ENCODE results near the gene TBC1D5.

DNA sequence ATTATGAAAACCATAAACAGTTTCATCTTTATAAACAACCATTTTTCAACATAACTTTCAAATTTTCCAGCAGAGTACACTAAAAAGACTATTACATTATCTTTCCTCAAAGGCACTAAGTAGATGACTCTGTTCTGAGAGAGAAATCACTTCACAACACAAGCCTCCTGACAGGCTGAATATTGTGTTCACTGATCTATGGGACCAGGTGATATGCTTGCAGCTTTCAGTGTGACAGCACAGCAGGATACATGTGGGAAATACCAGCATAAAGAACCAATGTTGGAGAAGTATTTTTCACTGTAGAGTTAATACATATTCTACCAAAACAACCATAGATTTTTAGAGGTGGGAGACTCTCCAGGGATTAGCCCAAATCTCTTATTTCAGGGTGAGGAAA is 507.1 kb downstream of the TBC1D5 start:
- TF ChIP-seq POLR2A (IDR thresholded peaks at IDR 0.05; ENCODE audit: low read length) (no peak), GATA1 (IDR thresholded peaks at IDR 0.05; ENCODE audit: low read depth, low read length) (no peak)
